Fibroblast of the aortic adventitia (primary cell): ENCODE measurements around the gene TMEM219. TPM values are rescaled to one million over a fixed set of nuclear protein-coding genes. Genes with fewer than 3 reads are reported as not detected.
"Not testable (repeated sequence)": the region's sequence is repeated elsewhere in the genome, so short reads cannot be mapped to it uniquely, and the experiment has no call there.

ENCODE experiments used
- DNase-seq: peaks from one replicate; pipeline ENCODE4 v3.0.0-alpha.2; 2010; ENCODE audit warnings: low read depth
- H3K4me3 ChIP-seq: 2 replicates; pipeline ENCODE4 v1.5.1; 2011; ENCODE audit warnings: low read depth, mild to moderate bottlenecking, control low read depth, low read length, moderate library complexity
- total RNA-seq: library from RNA; depleted of rRNA; stranded (reverse); fragments of >200 nt; gene quantifications from 2 replicates; pipeline ENCODE4 v1.2.3, GENCODE V29; 2012; ENCODE audit warnings: low replicate concordance
- TF ChIP-seq, protein P1 (sequence below): IDR thresholded peaks from 2 replicates; pipeline ENCODE4 v1.5.1; 2011; ENCODE audit warnings: mild to moderate bottlenecking, low read length, control low read depth, inconsistent platforms; ENCODE audit not compliant: insufficient read depth

Gene TMEM219
- total RNA-seq, 1 donor: 57.3 TPM

DNA sequence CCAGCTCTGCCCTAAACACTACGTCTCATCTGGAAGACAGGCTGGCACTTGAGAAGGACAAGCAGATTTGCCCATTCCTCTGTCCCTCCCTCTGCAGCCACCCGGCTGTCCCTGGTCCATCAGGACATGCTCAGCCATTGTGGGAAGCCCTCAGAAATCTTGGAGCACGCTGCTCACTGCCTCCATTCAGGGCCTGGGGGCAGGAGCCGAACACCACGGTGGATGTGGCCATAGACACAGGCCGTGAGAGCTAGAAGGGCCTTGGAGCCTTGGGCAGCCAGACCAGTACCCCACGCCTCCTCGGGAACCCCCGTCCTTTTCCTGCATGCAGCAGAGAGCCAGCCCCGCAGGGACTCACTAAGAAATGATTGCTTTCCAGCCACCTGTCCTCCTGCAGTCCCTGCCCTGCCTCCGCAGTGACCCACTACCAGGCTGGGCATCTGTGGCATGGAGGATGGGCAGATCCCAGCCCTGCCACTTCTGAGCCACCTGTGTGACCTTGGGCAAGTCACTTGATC is 45.6 kb downstream of the TMEM219 start:
- no peak overlapping the region for H3K4me3 ChIP-seq
- DNase-seq: no peak
- TF ChIP-seq, protein P1, sequence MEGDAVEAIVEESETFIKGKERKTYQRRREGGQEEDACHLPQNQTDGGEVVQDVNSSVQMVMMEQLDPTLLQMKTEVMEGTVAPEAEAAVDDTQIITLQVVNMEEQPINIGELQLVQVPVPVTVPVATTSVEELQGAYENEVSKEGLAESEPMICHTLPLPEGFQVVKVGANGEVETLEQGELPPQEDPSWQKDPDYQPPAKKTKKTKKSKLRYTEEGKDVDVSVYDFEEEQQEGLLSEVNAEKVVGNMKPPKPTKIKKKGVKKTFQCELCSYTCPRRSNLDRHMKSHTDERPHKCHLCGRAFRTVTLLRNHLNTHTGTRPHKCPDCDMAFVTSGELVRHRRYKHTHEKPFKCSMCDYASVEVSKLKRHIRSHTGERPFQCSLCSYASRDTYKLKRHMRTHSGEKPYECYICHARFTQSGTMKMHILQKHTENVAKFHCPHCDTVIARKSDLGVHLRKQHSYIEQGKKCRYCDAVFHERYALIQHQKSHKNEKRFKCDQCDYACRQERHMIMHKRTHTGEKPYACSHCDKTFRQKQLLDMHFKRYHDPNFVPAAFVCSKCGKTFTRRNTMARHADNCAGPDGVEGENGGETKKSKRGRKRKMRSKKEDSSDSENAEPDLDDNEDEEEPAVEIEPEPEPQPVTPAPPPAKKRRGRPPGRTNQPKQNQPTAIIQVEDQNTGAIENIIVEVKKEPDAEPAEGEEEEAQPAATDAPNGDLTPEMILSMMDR: no peak

DNA sequence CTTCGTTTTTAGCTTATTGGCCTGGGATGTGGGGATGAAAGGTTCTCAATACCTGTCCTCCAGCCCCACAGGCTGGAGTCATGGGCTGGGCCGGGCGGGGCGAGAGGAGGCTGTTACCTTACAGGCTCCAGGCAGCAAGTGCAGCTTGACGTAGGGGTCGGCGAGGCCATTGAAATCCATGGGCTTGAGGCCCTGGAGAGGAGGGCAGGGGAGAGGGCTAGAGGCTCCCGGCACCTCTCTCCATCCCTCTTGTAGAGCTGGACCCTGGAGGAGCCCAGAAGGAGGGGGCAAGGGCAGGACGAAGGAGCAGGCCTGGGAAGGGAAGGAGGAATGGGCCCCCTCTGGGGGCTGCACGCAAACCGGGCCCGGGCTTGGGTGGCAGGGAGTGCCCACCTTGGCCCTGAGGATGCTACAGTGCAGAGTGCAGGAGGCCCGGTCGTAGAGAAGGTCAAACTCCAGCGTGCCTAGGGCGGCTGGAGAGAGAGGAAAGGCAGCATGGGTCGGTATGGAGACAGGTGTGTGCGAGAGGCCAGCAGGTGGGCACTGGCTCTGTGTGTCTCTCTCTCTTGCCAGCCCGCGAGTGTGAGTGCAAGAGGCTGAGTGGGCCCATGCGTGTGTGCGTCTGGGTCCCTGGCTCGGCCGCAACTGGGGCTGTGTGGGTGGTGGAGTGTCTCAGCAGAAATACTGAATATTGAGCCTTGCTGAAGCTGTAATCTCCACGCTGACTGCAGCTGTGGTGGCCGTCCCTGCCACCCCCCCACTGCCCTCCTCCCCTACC is 47.4 kb downstream of the TMEM219 start:
- TF ChIP-seq, protein P1: no peak
- no peak for DNase-seq
- H3K4me3 ChIP-seq: no peak overlapping the region

DNA sequence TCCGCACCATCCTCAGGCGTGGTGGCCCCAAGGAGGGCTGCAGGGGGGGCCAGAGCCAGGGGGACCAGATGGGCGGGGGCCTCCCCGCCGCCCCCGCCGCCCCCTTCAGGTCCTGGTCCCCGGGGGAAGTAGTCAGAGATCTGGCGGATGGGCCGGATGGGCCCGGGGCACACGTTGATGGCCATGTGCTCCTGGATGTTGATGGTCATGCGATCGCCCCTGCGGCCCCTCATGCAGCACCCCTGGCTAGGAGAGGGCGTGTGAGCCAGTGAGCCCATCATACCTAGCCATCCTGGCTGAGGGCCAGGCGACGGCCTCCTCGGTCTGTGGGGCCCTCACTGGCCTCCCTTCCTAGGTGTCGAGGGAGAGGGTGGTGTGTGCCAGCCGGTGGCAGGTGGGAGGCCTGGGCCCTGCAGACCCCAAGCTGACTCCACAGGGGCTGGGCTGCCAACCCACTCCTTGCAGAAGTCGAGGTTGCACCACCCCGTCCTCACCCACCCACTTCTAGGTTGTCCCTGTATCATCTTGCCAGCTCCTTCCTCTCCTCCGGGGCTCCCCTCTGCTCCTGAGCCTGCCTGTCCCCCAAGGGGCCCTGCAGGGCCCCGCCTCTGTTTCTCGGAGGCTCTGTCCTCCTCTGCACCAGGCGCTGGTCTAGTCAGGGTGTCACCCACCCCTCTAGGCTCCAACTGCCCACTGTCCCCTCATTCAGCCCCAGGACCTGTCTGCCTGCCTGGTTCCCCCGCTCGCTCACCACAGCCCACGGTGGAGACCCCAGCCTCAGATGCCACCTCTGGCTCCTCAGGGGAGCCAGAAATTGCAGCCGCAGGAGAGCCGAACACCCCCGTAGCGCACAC is 48.3 kb downstream of the TMEM219 start:
- TF ChIP-seq, protein P1: no peak
- no peak for DNase-seq
- H3K4me3 ChIP-seq: no peak overlapping the region

DNA sequence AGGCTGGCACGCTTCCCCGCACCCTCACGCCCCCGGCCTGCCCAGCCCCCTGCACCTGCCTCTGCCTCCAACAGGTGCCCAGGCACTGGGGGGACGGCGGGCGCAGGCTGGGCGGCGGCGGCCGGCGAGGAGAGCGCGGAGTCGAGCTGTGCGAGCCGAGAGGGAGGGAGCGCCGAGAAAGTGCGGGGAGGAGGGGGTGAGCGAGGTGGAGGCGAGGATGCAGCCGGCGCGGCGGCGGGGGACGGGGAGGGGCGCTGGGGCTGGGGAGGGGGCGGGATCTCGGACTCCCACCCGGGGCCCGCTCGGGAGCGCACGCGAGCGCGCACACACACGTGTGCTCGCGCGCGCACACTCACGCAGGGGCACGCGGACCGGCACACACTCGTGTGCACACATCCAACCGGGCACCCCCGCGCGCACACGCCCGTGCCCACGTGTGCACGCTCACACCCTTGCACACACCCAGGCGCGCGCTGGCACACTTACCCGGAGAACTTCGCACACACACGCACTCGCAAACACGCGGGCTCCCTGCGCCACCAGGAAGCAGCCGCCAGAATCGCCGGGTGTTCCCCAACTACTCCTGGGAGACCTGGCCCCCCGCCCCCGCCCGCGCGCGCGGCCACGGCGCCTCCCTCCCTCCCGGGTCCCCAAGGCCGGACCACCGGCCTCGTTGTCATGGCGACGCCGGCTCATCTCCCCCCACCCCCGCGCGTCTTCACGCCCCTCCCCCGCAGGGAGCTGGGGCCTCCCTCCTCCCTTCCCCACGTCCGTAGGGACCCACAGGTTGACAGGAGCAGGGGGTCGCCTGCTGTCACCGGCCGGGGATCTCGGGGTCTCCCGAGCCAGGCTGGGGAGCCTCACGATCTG is 49.2 kb downstream of the TMEM219 start, which contains the start of gene DOC2A:
Gene DOC2A, minus strand, starts transcription at position 184 of the 870 bp plus-strand sequence. CDS start 805 bp downstream, outside the sequence.
- no peak for DNase-seq
- peak within 1 kb of the TSS; percentile 62 for H3K4me3 ChIP-seq
- TF ChIP-seq, protein P1: no peak

DNA sequence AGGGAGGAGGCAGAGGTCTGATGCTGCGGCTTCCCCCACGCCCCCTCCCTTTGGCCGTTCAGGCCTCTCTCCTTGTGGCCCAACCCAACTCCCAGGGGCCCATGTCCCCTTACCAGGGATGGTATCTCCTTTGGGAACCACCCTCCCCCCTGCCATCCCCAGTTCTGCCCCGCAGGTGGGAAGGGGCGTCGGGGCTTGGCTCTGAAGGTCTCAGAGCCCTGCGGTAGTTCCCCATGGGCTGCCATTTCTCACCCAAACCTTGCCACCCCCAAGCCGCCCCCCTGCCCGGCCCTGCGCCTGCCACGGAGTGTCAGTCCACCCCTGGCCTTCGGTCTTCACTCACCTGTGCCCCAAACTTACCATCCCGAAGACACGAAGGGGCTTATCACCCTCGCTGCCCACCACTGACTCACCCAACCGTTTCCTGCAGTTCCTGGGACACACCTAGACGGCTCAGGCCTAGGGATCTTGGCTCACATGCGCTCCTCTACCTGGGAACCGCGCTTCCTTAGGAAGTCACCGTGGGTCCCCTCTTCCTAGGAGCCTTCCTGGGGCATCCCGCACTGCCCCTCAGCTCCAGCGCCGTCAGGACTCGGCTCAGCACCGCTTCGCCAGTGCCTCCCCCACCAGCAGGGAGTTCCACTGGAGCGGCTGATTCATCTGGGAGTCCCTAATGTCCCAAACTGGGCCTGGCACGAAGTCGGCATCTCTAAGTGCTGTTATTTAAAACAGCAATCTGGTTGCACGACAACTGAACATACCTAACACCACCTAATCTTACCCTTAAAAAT is 50.0 kb downstream of the TMEM219 start:
- TF ChIP-seq, protein P1: no peak
- DNase-seq: no peak
- H3K4me3 ChIP-seq: no peak overlapping the region

DNA sequence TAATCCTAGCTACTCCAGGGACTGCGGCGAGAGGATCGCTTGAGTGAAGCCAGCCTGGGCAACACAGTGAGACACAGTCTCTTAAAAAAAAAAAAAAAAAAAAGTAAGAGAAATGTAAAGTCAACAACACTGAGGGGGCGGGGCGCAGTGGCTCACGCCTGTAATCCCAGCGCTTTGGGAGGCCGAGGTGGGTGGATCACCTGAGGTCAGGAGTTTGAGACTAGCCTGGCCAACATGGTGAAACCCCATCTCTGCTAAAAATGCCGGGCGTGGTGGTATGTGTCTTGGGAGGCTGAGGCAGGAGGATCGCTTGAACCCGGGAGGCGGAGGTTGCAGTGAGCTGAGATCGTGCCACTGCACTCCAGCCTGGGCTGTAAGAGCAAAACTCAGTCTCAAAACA is 50.7 kb downstream of the TMEM219 start:
- DNase-seq, H3K4me3 ChIP-seq: not testable (repeated sequence)

DNA sequence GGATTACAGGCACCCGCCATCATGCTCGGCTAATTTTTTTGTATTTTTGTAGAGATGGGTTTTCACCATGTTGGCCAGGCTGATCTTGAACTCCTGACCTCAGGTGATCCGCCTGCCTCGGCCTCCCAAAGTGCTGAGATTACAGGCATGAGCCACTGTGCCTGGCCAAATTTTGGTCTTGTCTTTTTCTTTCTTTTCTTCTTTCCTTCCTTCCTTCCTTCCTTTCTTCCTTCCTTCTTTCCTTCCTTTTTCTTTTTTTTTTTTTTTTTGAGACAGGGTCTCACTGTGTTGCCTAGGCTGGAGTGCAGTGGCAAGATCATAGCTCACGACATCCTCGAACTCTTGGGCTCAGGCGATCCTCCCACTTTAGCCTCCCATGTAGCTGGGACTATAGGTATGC is 53.6 kb downstream of the TMEM219 start:
- not testable (repeated sequence) for H3K4me3 ChIP-seq, DNase-seq
